ENCODE data around the gene LDHA.

LDHA gene

GRCh38 chr11:18364495-18365073 lies 29.8 kb upstream of the LDHA start:
- no peak overlapping the region for H3K9ac ChIP-seq (ENCODE audit: low read length)
- H2BK15ac ChIP-seq (replicated peaks; ENCODE audit: low read depth), result no peak overlapping the region
- H3K79me1 ChIP-seq (ENCODE audit: low read length), result no peaks in the 10 kb centered on the region
- H3K4ac ChIP-seq (ENCODE audit: low read depth, low read length), result no peak overlapping the region
- no peaks in the 10 kb centered on the region for H3K4me1 ChIP-seq (ENCODE audit: control insufficient read depth, low read depth, low read length)
- no peak overlapping the region for H3K18ac ChIP-seq (ENCODE audit: low read length)
- H4K5ac ChIP-seq (ENCODE audit: low read length), result no peak overlapping the region
- H3K36me3 ChIP-seq (ENCODE audit: control insufficient read depth, insufficient read depth, low read length), result peaks cover 6% of the 10 kb centered on the region
- no peak overlapping the region for H2AK5ac ChIP-seq (ENCODE audit: low read length)
- H2BK120ac ChIP-seq (ENCODE audit: low read depth, low read length), result no peak overlapping the region
- no peaks in the 10 kb centered on the region for H3K27me3 ChIP-seq (ENCODE audit: insufficient read depth, low read length, poor library complexity)
- no peak overlapping the region for H3K27ac ChIP-seq (ENCODE audit: low read depth, low read length)
- H3K23ac ChIP-seq (ENCODE audit: low read length), result no peak overlapping the region
- no peak overlapping the region for H3K4me3 ChIP-seq (ENCODE audit: low read length)
- DNase-seq, result no peak
- H3K56ac ChIP-seq (ENCODE audit: low read length), result no peak overlapping the region
- no peak overlapping the region for H2BK5ac ChIP-seq (ENCODE audit: low read length)
- no peak overlapping the region for H3K4me2 ChIP-seq (ENCODE audit: low read length)
- H4K8ac ChIP-seq (ENCODE audit: low read depth, low read length), result no peak overlapping the region
- WGBS (ENCODE audit: extremely low coverage, insufficient coverage, low lambda C conversion rate), result no CpG with 5 or more reads among the region's 4 CpGs
- no peaks in the 10 kb centered on the region for H3K79me2 ChIP-seq (ENCODE audit: control insufficient read depth, insufficient read depth, low read length)

- Histone ChIP-seq H3K36me3 (ENCODE audit: control insufficient read depth, insufficient read depth, low read length) (peaks cover 6% of the 10 kb centered on the region), H3K4ac (ENCODE audit: low read depth, low read length) (no peak overlapping the region), H2BK120ac (ENCODE audit: low read depth, low read length) (no peak overlapping the region), H3K4me3 (ENCODE audit: low read length) (no peak overlapping the region), H4K5ac (ENCODE audit: low read length) (no peak overlapping the region), H3K9ac (ENCODE audit: low read length) (no peak overlapping the region), H3K23ac (ENCODE audit: low read length) (no peak overlapping the region), H2BK15ac (replicated peaks; ENCODE audit: low read depth) (no peak overlapping the region), H3K79me1 (ENCODE audit: low read length) (no peaks in the 10 kb centered on the region), H3K56ac (ENCODE audit: low read length) (no peak overlapping the region), H3K27ac (ENCODE audit: low read depth, low read length) (no peak overlapping the region), H3K18ac (ENCODE audit: low read length) (no peak overlapping the region), H4K8ac (ENCODE audit: low read depth, low read length) (no peak overlapping the region), H2BK5ac (ENCODE audit: low read length) (no peak overlapping the region), H3K4me1 (ENCODE audit: control insufficient read depth, low read depth, low read length) (no peaks in the 10 kb centered on the region), H3K4me2 (ENCODE audit: low read length) (no peak overlapping the region), H3K27me3 (ENCODE audit: insufficient read depth, low read length, poor library complexity) (no peaks in the 10 kb centered on the region), H2AK5ac (ENCODE audit: low read length) (no peak overlapping the region), H3K79me2 (ENCODE audit: control insufficient read depth, insufficient read depth, low read length) (no peaks in the 10 kb centered on the region)
- no CpG with 5 or more reads among the region's 4 CpGs for WGBS (ENCODE audit: extremely low coverage, insufficient coverage, low lambda C conversion rate)
- DNase-seq, result no peak
These were observed 28.6 kb upstream of the LDHA start for GRCh38 chr11:18365741-18366140.

GRCh38 chr11:18366286-18366685 lies 28.1 kb upstream of the LDHA start:
- Histone ChIP-seq H3K27me3 (ENCODE audit: insufficient read depth, low read length, poor library complexity) (no peaks in the 10 kb centered on the region), H3K56ac (ENCODE audit: low read length) (no peak overlapping the region), H2AK5ac (ENCODE audit: low read length) (no peak overlapping the region), H3K9ac (ENCODE audit: low read length) (no peak overlapping the region), H3K79me1 (ENCODE audit: low read length) (no peaks in the 10 kb centered on the region), H3K18ac (ENCODE audit: low read length) (no peak overlapping the region), H3K27ac (ENCODE audit: low read depth, low read length) (no peak overlapping the region), H4K5ac (ENCODE audit: low read length) (no peak overlapping the region), H3K4me2 (ENCODE audit: low read length) (no peak overlapping the region), H3K79me2 (ENCODE audit: control insufficient read depth, insufficient read depth, low read length) (no peaks in the 10 kb centered on the region), H2BK120ac (ENCODE audit: low read depth, low read length) (no peak overlapping the region), H3K36me3 (ENCODE audit: control insufficient read depth, insufficient read depth, low read length) (peaks cover 6% of the 10 kb centered on the region), H3K23ac (ENCODE audit: low read length) (no peak overlapping the region), H2BK15ac (replicated peaks; ENCODE audit: low read depth) (no peak overlapping the region), H4K8ac (ENCODE audit: low read depth, low read length) (no peak overlapping the region), H3K4me1 (ENCODE audit: control insufficient read depth, low read depth, low read length) (no peaks in the 10 kb centered on the region), H3K4me3 (ENCODE audit: low read length) (no peak overlapping the region), H2BK5ac (ENCODE audit: low read length) (no peak overlapping the region), H3K4ac (ENCODE audit: low read depth, low read length) (no peak overlapping the region)
- DNase-seq, result no peak
- no CpG with 5 or more reads among the region's 4 CpGs for WGBS (ENCODE audit: extremely low coverage, insufficient coverage, low lambda C conversion rate)

GRCh38 chr11:18367431-18367830 lies 26.9 kb upstream of the LDHA start:
- Histone ChIP-seq H4K5ac (ENCODE audit: low read length) (no peak overlapping the region), H2BK120ac (ENCODE audit: low read depth, low read length) (no peak overlapping the region), H3K36me3 (ENCODE audit: control insufficient read depth, insufficient read depth, low read length) (peaks cover 6% of the 10 kb centered on the region), H2BK5ac (ENCODE audit: low read length) (no peak overlapping the region), H3K9ac (ENCODE audit: low read length) (no peak overlapping the region), H3K27ac (ENCODE audit: low read depth, low read length) (no peak overlapping the region), H3K23ac (ENCODE audit: low read length) (no peak overlapping the region), H3K79me2 (ENCODE audit: control insufficient read depth, insufficient read depth, low read length) (no peaks in the 10 kb centered on the region), H3K27me3 (ENCODE audit: insufficient read depth, low read length, poor library complexity) (no peaks in the 10 kb centered on the region), H3K79me1 (ENCODE audit: low read length) (no peaks in the 10 kb centered on the region), H3K4ac (ENCODE audit: low read depth, low read length) (no peak overlapping the region), H3K18ac (ENCODE audit: low read length) (no peak overlapping the region), H2AK5ac (ENCODE audit: low read length) (no peak overlapping the region), H4K8ac (ENCODE audit: low read depth, low read length) (no peak overlapping the region), H2BK15ac (replicated peaks; ENCODE audit: low read depth) (no peak overlapping the region), H3K4me3 (ENCODE audit: low read length) (no peak overlapping the region), H3K4me1 (ENCODE audit: control insufficient read depth, low read depth, low read length) (no peaks in the 10 kb centered on the region), H3K56ac (ENCODE audit: low read length) (no peak overlapping the region), H3K4me2 (ENCODE audit: low read length) (no peak overlapping the region)
- DNase-seq, result no peak
- no CpG with 5 or more reads among the region's 3 CpGs for WGBS (ENCODE audit: extremely low coverage, insufficient coverage, low lambda C conversion rate)

GRCh38 chr11:18368221-18368620 lies 26.1 kb upstream of the LDHA start:
- no peak for DNase-seq
- Histone ChIP-seq H3K18ac (ENCODE audit: low read length) (no peak overlapping the region), H4K5ac (ENCODE audit: low read length) (no peak overlapping the region), H3K4me2 (ENCODE audit: low read length) (no peak overlapping the region), H2BK5ac (ENCODE audit: low read length) (no peak overlapping the region), H3K9ac (ENCODE audit: low read length) (no peak overlapping the region), H3K4me1 (ENCODE audit: control insufficient read depth, low read depth, low read length) (no peaks in the 10 kb centered on the region), H3K27me3 (ENCODE audit: insufficient read depth, low read length, poor library complexity) (no peaks in the 10 kb centered on the region), H2BK120ac (ENCODE audit: low read depth, low read length) (no peak overlapping the region), H3K79me1 (ENCODE audit: low read length) (no peaks in the 10 kb centered on the region), H3K4me3 (ENCODE audit: low read length) (no peak overlapping the region), H3K79me2 (ENCODE audit: control insufficient read depth, insufficient read depth, low read length) (no peaks in the 10 kb centered on the region), H2AK5ac (ENCODE audit: low read length) (no peak overlapping the region), H3K23ac (ENCODE audit: low read length) (no peak overlapping the region), H3K36me3 (ENCODE audit: control insufficient read depth, insufficient read depth, low read length) (peaks cover 6% of the 10 kb centered on the region), H3K27ac (ENCODE audit: low read depth, low read length) (no peak overlapping the region), H3K4ac (ENCODE audit: low read depth, low read length) (no peak overlapping the region), H3K56ac (ENCODE audit: low read length) (no peak overlapping the region), H4K8ac (ENCODE audit: low read depth, low read length) (no peak overlapping the region), H2BK15ac (replicated peaks; ENCODE audit: low read depth) (no peak overlapping the region)
- no CpG with 5 or more reads among the region's 2 CpGs for WGBS (ENCODE audit: extremely low coverage, insufficient coverage, low lambda C conversion rate)

- no peak overlapping the region for H4K8ac ChIP-seq (ENCODE audit: low read depth, low read length)
- H3K23ac ChIP-seq (ENCODE audit: low read length), result no peak overlapping the region
- no peak overlapping the region for H2AK5ac ChIP-seq (ENCODE audit: low read length)
- H3K79me2 ChIP-seq (ENCODE audit: control insufficient read depth, insufficient read depth, low read length), result no peaks in the 10 kb centered on the region
- H2BK5ac ChIP-seq (ENCODE audit: low read length), result no peak overlapping the region
- no peaks in the 10 kb centered on the region for H3K27me3 ChIP-seq (ENCODE audit: insufficient read depth, low read length, poor library complexity)
- no peak overlapping the region for H4K5ac ChIP-seq (ENCODE audit: low read length)
- H3K9ac ChIP-seq (ENCODE audit: low read length), result no peak overlapping the region
- H3K36me3 ChIP-seq (ENCODE audit: control insufficient read depth, insufficient read depth, low read length), result peaks cover 6% of the 10 kb centered on the region
- no peak overlapping the region for H3K4ac ChIP-seq (ENCODE audit: low read depth, low read length)
- no peaks in the 10 kb centered on the region for H3K79me1 ChIP-seq (ENCODE audit: low read length)
- no peak for DNase-seq
- no peak overlapping the region for H3K27ac ChIP-seq (ENCODE audit: low read depth, low read length)
- H2BK120ac ChIP-seq (ENCODE audit: low read depth, low read length), result no peak overlapping the region
- no CpG with 5 or more reads among the region's 2 CpGs for WGBS (ENCODE audit: extremely low coverage, insufficient coverage, low lambda C conversion rate)
- no peak overlapping the region for H3K56ac ChIP-seq (ENCODE audit: low read length)
- H3K18ac ChIP-seq (ENCODE audit: low read length), result no peak overlapping the region
- no peak overlapping the region for H3K4me3 ChIP-seq (ENCODE audit: low read length)
- no peak overlapping the region for H3K4me2 ChIP-seq (ENCODE audit: low read length)
- H3K4me1 ChIP-seq (ENCODE audit: control insufficient read depth, low read depth, low read length), result no peaks in the 10 kb centered on the region
- H2BK15ac ChIP-seq (replicated peaks; ENCODE audit: low read depth), result no peak overlapping the region
These were observed 25.0 kb upstream of the LDHA start for GRCh38 chr11:18369398-18369797.
